Stimulated activated memory B cell treated with anti-CD40 and anti-IgM and Interleukin-4, amounts not matched to agents 10 μg/mL and 1 μg/mL and 100 μg/mL, for 72 hours (primary cell): ENCODE data around the gene ADAT3.
"Not testable (repeated sequence)": the region's sequence is repeated elsewhere in the genome, so short reads cannot be mapped to it uniquely, and the experiment has no call there.

Experiments used
- ATAC-seq: fragments of 150-1000 bp; cut with Tn5 transposase; 2 replicates; pipeline ENCODE4 v1.10.0; 2021
- H3K27ac Mint-ChIP-seq: one replicate; pipeline ENCODE4 v1.8.0; 2022; ENCODE audit warnings: mild to moderate bottlenecking, mixed read lengths
- H3K27me3 Mint-ChIP-seq: one replicate; pipeline ENCODE4 v1.8.0; 2022; ENCODE audit warnings: mixed read lengths
- H3K36me3 Mint-ChIP-seq: one replicate; pipeline ENCODE4 v1.8.0; 2022; ENCODE audit warnings: mixed read lengths
- H3K4me1 Mint-ChIP-seq: one replicate; pipeline ENCODE4 v1.8.0; 2022; ENCODE audit warnings: mixed read lengths
- H3K4me3 Mint-ChIP-seq: one replicate; pipeline ENCODE4 v1.8.0; 2022; ENCODE audit warnings: mild to moderate bottlenecking, moderate library complexity, mixed read lengths
- H3K9me3 Mint-ChIP-seq: one replicate; pipeline ENCODE4 v1.8.0; 2022; ENCODE audit warnings: mixed read lengths

The ADAT3 gene

DNA sequence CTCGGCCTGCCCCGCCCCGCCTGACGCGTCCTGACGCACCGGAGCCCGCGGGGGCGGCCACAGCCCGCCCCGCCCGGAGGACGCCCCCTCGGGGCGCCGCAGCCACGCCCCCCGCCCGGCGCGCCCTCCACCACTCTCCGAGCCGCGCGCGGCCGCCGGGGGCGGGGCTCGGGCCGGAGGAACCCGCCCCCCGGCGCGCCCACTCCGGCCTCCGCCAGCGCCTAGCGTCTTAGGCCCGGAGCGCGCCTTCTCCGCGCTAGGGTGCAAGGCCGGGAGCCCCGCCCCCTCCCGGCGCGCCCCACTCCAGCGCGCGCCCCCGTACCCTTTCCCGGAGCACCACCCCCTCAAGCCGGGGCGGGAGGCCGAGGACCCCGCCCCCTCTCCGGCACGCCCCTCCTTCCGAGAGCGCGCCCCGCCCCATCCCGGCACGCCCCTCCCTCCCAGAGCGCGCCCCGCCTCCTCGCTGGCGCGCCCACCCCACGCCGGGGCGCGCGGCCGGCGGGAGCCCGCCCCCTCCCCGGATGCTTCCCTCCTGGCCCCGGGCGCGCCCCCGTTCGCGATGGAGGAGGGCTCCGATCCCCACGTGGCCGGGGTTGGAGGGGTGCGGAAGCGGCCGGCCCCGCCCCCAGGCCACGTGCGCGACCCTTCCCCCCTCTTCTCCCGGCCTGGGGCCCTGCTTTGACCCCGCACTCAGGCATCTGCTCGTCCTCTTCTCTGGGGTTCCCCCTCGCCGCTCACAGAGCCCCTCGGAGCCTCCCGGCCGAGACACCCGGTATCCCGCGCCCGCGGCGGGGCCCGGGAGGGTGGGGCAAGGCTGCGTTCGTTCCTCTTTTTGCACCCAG is 41.3 kb upstream of the ADAT3 start:
- Mint-ChIP-seq H3K36me3 (no peaks in the 10 kb centered on the region), H3K4me3 (peak overlapping the region; percentile 78), H3K9me3 (no peaks in the 10 kb centered on the region), H3K27me3 (no peaks in the 10 kb centered on the region), H3K4me1 (peaks cover 49% of the 10 kb centered on the region), H3K27ac (peak overlapping the region; percentile 83)
- peak; percentile 84 for ATAC-seq

DNA sequence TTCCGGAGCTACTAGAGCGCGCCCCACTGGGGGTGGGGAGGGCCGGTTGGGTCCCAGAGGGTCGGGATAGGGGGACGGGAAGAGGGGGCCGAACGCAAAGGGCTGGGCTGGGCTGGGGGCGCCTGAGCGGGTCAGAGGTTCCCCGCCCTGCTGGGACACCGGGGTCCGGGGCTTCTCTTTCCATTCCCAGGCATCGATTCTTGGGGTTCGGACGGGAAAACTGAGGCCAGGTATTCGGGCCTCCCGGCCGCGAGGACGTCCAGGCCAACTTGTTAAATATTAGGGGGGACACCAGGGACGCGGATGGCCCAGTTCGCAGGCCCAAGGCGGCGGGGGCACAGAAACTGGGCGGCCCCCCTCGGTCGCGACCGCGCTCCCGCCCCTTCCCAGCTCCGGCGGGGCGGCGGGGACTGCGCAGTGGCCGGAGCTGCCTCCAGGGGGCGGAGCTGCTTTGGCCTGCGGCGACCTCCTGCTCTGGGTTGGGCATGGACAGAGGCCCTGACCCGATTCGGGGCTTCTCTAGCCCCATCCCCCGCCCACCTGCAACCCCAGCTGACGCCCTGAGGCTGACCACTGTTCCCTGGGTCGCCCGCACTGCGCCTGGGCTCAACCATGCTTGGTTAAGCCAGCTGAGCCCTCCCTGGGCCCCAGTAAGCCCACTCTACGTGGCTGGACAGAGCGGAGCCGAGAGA is 40.6 kb upstream of the ADAT3 start:
- ATAC-seq: peak; percentile 68
- Mint-ChIP-seq H3K9me3 (no peaks in the 10 kb centered on the region), H3K36me3 (no peaks in the 10 kb centered on the region), H3K27ac (peak overlapping the region; percentile 83), H3K4me1 (peaks cover 41% of the 10 kb centered on the region), H3K27me3 (no peaks in the 10 kb centered on the region), H3K4me3 (peak overlapping the region; percentile 78)

DNA sequence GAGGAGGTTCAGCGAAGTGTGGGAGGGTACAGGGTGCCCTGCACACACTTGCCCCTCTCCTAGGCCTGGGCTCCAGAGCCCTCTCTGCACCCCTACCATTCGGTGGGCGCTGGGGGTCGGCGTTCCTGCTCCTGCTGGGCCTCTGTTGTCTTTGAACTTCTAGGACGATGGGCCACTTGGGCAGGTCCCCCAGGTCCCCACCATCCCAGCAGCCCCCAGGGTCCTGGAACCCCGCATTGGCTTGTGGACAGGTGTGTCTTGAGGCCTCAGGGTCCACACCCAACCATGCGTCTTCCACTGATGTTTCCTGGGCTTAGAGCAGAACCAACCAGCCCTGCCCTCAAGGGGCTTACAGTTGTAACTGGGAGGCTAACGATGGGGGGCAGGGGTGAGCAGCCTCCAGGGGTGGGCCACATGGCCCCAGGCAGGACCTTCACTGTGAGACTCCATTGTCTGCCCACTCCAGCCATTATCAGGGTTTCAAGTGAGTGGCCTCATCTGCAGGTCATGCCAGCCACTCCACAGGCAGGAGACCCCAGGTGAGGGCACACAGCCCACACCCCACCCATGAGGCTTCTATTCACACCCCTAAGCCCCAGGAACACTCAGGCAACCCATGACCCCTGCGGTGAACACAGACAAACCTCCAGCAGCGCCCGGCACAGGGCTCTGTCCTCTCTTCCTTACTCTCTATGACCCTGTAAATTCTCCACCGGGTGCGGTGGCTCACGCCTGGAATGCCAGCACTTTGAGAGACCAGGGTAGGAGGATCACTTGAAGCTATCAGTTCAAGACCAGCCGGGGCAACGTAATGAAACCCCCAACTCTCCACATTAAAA is 39.8 kb upstream of the ADAT3 start:
- Mint-ChIP-seq H3K27me3 (no peaks in the 10 kb centered on the region), H3K9me3 (no peaks in the 10 kb centered on the region), H3K4me3 (peak overlapping the region; percentile 78), H3K36me3 (peaks cover 2% of the 10 kb centered on the region), H3K4me1 (peaks cover 42% of the 10 kb centered on the region), H3K27ac (peak overlapping the region; percentile 83)
- ATAC-seq: no peak

DNA sequence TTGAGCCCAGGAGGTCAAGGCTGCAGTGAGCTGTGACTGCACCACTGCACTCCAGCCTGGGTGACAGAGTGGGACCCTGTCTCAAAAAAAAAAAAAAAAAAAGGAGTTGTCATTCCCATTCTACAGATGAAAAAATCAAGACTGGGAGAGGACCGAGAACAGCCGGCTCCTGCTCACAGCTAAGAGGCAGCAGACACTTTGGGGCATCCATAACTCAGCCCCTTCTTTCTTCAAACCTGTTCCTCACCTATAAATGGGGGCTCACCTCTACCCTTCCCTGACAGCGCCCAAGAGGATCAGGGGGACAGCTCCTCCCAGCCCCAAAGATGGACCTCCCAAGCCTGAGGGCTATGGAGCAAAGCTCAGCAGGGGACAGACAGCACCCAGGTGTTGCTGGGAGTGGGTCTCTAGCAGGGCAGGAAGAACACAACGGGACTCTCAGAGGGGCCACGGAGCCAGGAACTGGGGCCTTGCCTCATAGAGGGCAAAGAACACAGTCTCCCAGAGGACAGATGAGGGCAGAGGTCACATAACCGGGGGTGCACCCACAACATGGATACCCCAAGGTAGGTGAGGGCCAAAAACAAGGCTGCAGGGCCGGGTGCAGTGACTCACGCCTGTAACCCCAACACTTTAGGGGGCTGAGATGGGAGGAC is 38.4 kb upstream of the ADAT3 start:
- Mint-ChIP-seq H3K27ac (peak overlapping the region; percentile 6), H3K27me3 (no peaks in the 10 kb centered on the region), H3K36me3 (peaks cover 9% of the 10 kb centered on the region), H3K9me3 (no peaks in the 10 kb centered on the region), H3K4me3 (no peak overlapping the region), H3K4me1 (peaks cover 33% of the 10 kb centered on the region)
- ATAC-seq: no peak

DNA sequence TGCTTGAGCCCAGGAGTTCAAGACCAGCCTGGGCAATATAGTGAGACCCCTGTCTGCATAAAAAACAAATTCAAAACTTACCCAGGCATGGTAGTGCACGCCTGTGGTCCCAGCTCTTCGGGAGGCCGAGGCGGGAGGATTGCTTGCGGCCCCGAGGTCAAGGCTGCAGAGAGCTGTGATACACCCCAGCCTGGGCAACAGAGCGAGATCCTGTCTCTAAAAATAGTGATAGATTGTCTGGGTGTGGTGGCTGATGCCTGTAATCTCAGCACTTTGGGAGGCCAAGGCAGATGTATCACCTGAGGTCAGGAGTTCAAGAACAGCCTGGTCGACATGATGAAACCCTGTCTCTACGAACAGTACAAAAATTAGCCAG is 37.9 kb upstream of the ADAT3 start:
- Mint-ChIP-seq H3K27ac (peak overlapping the region; percentile 6), H3K4me1 (peaks cover 28% of the 10 kb centered on the region), H3K36me3 (peaks cover 9% of the 10 kb centered on the region), H3K9me3 (no peaks in the 10 kb centered on the region), H3K4me3 (no peak overlapping the region), H3K27me3 (no peaks in the 10 kb centered on the region)
- no peak for ATAC-seq

DNA sequence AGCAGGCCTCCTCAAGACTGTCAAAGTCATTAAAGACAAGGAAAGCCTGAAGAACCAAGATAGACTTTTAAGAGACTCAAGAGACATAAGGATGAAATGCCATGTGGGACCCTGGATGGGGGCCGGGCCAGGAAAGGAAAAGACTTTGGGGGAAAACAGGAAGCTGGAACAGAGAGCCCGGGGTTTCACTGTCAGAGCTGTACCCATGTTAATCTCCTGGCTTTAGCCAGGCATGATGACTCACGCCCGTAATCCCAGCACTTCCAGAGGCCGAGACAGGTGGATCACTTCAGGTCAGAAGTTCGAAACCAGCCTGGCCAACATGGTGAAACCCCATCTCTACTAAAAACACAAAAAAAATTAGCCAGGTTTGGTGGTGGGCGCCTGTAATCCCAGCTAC is 36.2 kb upstream of the ADAT3 start:
- H3K36me3 Mint-ChIP-seq: peaks cover 10% of the 10 kb centered on the region
- H3K4me1 Mint-ChIP-seq: peaks cover 41% of the 10 kb centered on the region
- H3K9me3 Mint-ChIP-seq: no peaks in the 10 kb centered on the region
- H3K27ac Mint-ChIP-seq: no peak overlapping the region
- no peak for ATAC-seq
- no peaks in the 10 kb centered on the region for H3K27me3 Mint-ChIP-seq
- H3K4me3 Mint-ChIP-seq: no peak overlapping the region

DNA sequence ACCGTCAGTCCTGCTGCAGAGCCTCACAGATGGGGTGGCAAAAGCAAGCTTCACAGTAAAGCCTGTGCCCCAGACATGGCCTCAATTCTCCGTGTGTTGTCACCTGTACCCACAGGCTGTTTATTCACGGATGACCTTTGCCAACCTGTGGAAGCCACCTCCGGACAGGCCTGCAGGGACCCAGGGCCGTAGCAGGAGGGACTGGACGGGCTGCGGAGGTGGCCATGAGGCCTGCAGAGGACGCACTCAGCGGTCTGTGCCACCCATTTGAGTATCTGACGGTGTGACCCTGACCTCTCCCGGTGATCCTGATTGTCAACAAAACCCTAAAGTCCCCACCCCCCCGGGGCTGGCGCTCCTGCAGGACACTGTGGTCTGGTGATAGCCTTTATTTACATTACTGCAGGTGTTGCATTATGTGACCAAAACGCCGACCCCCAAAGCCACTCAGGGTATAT is 34.0 kb upstream of the ADAT3 start:
- Mint-ChIP-seq H3K36me3 (peaks cover 14% of the 10 kb centered on the region), H3K27me3 (no peaks in the 10 kb centered on the region), H3K4me1 (peaks cover 50% of the 10 kb centered on the region), H3K4me3 (no peak overlapping the region), H3K27ac (no peak overlapping the region), H3K9me3 (no peaks in the 10 kb centered on the region)
- ATAC-seq: no peak

DNA sequence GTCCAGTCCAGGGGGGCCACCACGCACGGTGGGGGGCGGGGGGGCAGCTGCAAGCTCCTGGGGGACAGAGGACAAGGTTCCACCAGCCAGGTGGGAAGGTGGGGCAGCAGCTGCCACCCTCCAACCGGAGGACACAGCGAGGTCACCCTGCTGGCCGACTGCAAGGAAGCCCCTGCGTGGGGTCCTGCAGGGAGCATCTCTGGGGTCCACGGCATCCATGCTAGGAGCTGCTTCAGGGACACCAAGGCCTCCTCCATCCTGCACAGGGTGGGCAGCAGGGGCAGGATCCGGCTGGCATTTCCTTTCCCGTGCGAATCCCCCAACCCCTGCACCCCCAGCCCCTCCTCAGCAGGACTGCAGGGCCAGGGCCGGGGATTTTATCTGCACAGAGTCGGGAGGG is 33.6 kb upstream of the ADAT3 start:
- Mint-ChIP-seq H3K4me3 (no peak overlapping the region), H3K27me3 (no peaks in the 10 kb centered on the region), H3K9me3 (no peaks in the 10 kb centered on the region), H3K4me1 (peaks cover 55% of the 10 kb centered on the region), H3K36me3 (peaks cover 14% of the 10 kb centered on the region), H3K27ac (no peak overlapping the region)
- ATAC-seq: no peak

DNA sequence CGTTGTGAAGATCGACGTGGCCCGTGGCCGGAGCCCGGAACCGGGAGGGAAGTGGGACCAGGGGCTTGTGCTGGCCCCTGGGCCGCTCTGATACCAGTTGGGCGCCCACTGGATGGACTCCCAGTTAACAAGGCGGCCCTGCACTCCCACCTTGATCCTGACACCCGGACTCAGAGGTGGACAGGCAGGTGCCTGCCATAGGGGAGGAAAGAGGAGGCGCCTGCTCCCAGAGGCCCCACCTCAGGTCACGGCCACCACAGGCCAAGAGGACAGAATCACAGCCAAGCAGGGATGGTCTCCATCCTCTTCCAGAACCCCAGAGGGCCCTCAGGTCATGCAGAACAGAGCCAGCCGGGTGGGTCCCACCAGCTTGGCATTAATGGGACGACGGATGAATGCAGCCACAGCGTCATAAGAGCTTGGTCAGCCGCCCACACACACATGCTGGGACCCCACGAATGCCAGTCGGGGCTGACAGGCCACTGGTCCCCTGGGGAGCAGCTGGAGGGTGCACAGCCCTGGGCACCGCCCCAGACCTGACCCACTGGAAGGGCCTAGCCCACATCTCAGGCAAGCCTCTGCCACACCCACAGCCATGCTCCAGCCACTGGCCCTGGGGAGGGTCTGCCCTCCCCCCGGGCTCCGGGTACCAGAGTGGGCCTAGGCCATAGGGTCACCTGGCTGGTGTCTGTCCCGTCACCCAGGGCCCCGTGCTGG is 32.2 kb upstream of the ADAT3 start:
- no peaks in the 10 kb centered on the region for H3K27me3 Mint-ChIP-seq
- peak overlapping the region; percentile 37 for H3K27ac Mint-ChIP-seq
- ATAC-seq: no peak
- peaks cover 48% of the 10 kb centered on the region for H3K4me1 Mint-ChIP-seq
- no peak overlapping the region for H3K4me3 Mint-ChIP-seq
- H3K9me3 Mint-ChIP-seq: no peaks in the 10 kb centered on the region
- peaks cover 14% of the 10 kb centered on the region for H3K36me3 Mint-ChIP-seq

DNA sequence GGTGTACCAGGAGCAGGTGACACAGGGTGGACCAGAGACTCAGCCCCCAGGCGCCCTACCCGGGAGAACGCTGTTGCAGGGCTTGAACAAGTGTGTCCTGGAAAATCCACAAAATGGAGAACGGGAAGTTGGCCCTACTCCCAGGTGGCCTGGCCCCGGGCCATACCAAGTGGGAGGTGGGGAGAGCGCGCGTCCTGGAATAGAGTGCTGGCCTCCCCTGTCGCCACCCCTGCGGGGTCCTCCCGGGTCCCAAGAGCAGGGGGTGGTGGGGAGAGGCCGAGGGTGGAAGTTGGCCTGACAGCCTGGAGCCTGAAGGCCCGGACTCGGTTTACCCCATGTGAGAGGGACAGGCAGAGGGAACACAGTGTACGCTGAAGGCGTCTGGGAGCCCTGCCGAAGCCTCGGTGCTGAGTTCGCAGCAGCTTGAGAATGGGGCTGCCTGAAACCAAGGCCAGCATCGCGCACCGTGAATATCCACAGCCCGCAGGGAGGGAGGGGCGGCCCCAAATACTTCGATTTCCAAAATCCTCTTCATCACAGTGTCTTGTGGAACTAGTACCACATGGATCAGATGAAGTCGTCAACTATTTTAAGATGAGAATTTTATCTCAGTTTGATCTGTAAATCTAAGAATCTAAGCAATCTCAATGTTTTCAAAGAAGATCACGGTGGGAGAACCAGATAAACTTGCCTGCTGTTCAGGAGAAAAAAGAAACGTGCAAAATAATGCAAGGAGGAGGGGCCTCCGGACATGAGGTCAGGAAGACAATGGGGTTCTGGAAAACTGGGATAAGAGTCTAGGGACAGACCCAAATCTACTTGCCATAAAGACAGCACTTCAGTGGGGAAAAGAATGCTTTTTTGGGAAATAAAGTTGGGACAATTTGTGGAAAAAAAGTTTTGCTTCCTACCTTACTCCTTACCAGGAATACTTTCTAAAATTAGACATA is 31.4 kb upstream of the ADAT3 start:
- Mint-ChIP-seq H3K4me1 (peaks cover 50% of the 10 kb centered on the region), H3K9me3 (no peaks in the 10 kb centered on the region), H3K4me3 (peak overlapping the region; percentile 100), H3K36me3 (peaks cover 20% of the 10 kb centered on the region), H3K27me3 (no peaks in the 10 kb centered on the region), H3K27ac (peak overlapping the region; percentile 99)
- ATAC-seq: no peak

DNA sequence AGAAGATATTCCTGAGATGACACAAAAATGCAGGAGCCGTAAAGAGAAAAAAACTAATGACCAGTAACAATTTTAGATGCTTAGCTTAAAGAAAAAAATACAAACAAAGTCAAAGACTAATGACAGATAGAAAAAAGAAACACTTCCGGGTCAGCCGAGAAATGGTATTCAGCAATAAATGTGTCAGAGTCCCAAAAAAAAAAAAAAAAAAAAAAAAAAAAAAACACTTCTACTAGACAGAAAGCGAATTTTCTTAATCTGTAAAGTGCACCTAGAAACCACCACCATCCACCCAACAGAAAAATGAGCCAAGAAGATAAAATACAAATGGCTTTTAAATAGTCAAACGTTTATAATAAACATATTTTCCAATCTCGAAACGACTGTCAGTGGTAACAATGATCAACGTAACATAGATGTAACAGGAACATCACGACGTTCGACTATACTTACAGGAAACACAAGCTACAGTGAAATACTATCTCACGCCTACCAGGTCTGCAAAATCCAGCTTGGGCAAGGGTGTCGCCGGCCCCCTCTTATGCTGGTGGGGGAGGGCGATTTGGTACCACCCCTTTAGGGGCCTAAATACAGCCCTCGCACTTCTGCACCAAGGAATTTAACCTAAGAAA is 30.5 kb upstream of the ADAT3 start:
- Mint-ChIP-seq H3K36me3 (peaks cover 20% of the 10 kb centered on the region), H3K9me3 (no peaks in the 10 kb centered on the region), H3K4me1 (peaks cover 50% of the 10 kb centered on the region), H3K27me3 (no peaks in the 10 kb centered on the region), H3K4me3 (peak overlapping the region; percentile 100), H3K27ac (peak overlapping the region; percentile 99)
- ATAC-seq: no peak

DNA sequence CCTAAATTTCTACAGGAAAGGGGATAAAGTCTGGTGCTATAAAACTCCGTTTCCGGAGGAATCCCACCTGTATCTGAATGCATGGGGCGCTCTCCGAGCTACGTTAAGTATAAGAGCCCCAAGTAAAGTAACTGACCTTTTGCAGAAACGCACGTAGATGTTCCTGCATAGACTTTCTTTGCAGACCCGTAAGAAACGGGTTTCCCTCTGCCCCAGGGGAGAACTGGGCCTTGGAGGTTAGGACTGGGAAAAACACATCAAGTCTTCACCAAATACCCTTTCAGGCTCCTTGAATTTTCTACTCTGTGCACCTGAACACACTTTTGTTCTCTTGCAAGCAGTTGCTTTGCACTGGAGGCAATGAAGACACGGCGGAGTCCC is 29.9 kb upstream of the ADAT3 start:
- ATAC-seq, H3K27me3 Mint-ChIP-seq, H3K9me3 Mint-ChIP-seq: not testable (repeated sequence)
- Mint-ChIP-seq H3K27ac (peak overlapping the region; percentile 99), H3K4me1 (peaks cover 49% of the 10 kb centered on the region), H3K4me3 (peak overlapping the region; percentile 100), H3K36me3 (peaks cover 19% of the 10 kb centered on the region)
